GM12878 (cell line): Measurements from ENCODE around the gene ZNF888. TPM values are rescaled to one million over a fixed set of nuclear protein-coding genes. Genes with fewer than 3 reads are reported as not detected.

Experiments used
- CBFB ChIP-seq: IDR thresholded peaks from 2 replicates; pipeline ENCODE4 v1.6.1; 2016; ENCODE audit warnings: antibody characterized with exemption, low read depth
- CEBPB ChIP-seq, 2 experiments: fragments of 150-350 bp in 1 of 2; IDR thresholded peaks; 2 replicates each; pipeline ENCODE4 v1.6.1; 2012 to 2014; ENCODE audit warnings: low read depth in 2 of 2, low read length in 2 of 2, borderline replicate concordance in 1 of 2, inconsistent platforms in 1 of 2
- EGR1 ChIP-seq, 2 experiments: IDR thresholded peaks; 1 replicate in 1 of 2; 2 replicates in 1 of 2; pipeline ENCODE4 v1.6.1; 2011 to 2012; ENCODE audit warnings: low read depth in 2 of 2, low read length in 2 of 2, borderline replicate concordance in 1 of 2, mild to moderate bottlenecking in 1 of 2, moderate library complexity in 1 of 2
- FOXM1 ChIP-seq: IDR thresholded peaks from 2 replicates; pipeline ENCODE4 v1.6.1; 2012; ENCODE audit warnings: low read depth, mild to moderate bottlenecking, inconsistent platforms, low read length, moderate library complexity
- IKZF1 ChIP-seq: fragments of 450-650 bp; conservative IDR thresholded peaks from 2 replicates; pipeline ENCODE4 v1.6.1; 2017; ENCODE audit warnings: antibody characterized with exemption, mild to moderate bottlenecking
- KLF5 ChIP-seq: fragments of 450-650 bp; IDR thresholded peaks from 2 replicates; pipeline ENCODE4 v1.6.1; 2014; ENCODE audit warnings: mild to moderate bottlenecking; ENCODE audit not compliant: partially characterized antibody
- MTA2 ChIP-seq: fragments of 450-650 bp; IDR thresholded peaks from 2 replicates; pipeline ENCODE4 v1.6.1; 2016; ENCODE audit warnings: low read depth, mild to moderate bottlenecking, moderate library complexity
- MXI1 ChIP-seq: fragments of 150-350 bp; IDR thresholded peaks from 2 replicates; pipeline ENCODE4 v1.6.1; 2011; ENCODE audit warnings: low read depth, mild to moderate bottlenecking, inconsistent platforms, low read length, improper control_type of control experiment
- NFYA ChIP-seq: IDR thresholded peaks from 2 replicates; pipeline ENCODE4 v1.6.1; 2011; ENCODE audit warnings: low read depth, mild to moderate bottlenecking, low read length, improper control_type of control experiment, borderline replicate concordance
- POU2F2 ChIP-seq: IDR thresholded peaks from 3 replicates; pipeline ENCODE4 v1.6.1; 2011; ENCODE audit warnings: low read depth, mild to moderate bottlenecking, low read length, borderline replicate concordance
- RB1 ChIP-seq: fragments of 450-650 bp; formaldehyde crosslinking; IDR thresholded peaks from 2 replicates; pipeline ENCODE4 v1.6.1; 2017; ENCODE audit warnings: mild to moderate bottlenecking, borderline replicate concordance
- SMC3 ChIP-seq: IDR thresholded peaks from 2 replicates; pipeline ENCODE4 v1.6.1; 2011; ENCODE audit warnings: low read length, improper control_type of control experiment, borderline replicate concordance
- STAT1 ChIP-seq: fragments of 450-650 bp; conservative IDR thresholded peaks from 2 replicates; pipeline ENCODE4 v1.6.1; 2014; ENCODE audit warnings: antibody characterized with exemption, mild to moderate bottlenecking
- TCF12 ChIP-seq: IDR thresholded peaks from 2 replicates; pipeline ENCODE4 v1.6.1; 2011; ENCODE audit warnings: low read depth, mild to moderate bottlenecking, low read length
- TCF7 ChIP-seq: IDR thresholded peaks from 2 replicates; pipeline ENCODE4 v1.6.1; 2014; ENCODE audit warnings: antibody characterized with exemption, borderline replicate concordance
- YBX1 ChIP-seq: fragments of 450-650 bp; IDR thresholded peaks from 2 replicates; pipeline ENCODE4 v1.6.1; 2016; ENCODE audit warnings: antibody characterized with exemption
- YY1 ChIP-seq: IDR thresholded peaks from 2 replicates; pipeline ENCODE4 v1.6.1; 2011; ENCODE audit warnings: low read depth, mild to moderate bottlenecking, low read length
- ZNF592 ChIP-seq: fragments of 450-650 bp; IDR thresholded peaks from 2 replicates; pipeline ENCODE4 v1.6.1; 2017; ENCODE audit warnings: mild to moderate bottlenecking, moderate library complexity
- polyA plus RNA-seq, 11 experiments: library from polyadenylated mRNA; depleted of rRNA in 4 of 11; unstranded in 6 of 11; stranded (reverse) in 5 of 11; fragments of >200 nt; fragmentation: Nextera tagmentation in 4 of 11; fragmentation: Illumina TruSeq in 1 of 11; extraction: Ambion mirVana in 4 of 11; extraction: Trizol in 1 of 11; gene quantifications; 1 replicate in 1 of 11; 2 replicates in 10 of 11; pipeline versions ENCODE4 v1.2.1 to v1.2.3, GENCODE V29; 2011 to 2016; ENCODE audit warnings: inconsistent platforms in 2 of 11, missing spikeins in 2 of 11, low read depth in 1 of 11
- total RNA-seq, 4 experiments: library from RNA; depleted of rRNA in 3 of 4; stranded (reverse); fragments of >200 nt in 3 of 4; fragmentation: Illumina TruSeq in 1 of 4; extraction: Trizol in 1 of 4; gene quantifications; 2 replicates each; pipeline versions ENCODE4 v1.2.1 to v1.2.3, GENCODE V29; 2013 to 2021
- TF ChIP-seq, protein P1 (sequence below): fragments of 450-650 bp; IDR thresholded peaks from 2 replicates; pipeline ENCODE4 v1.6.1; 2017; ENCODE audit warnings: low read depth, mild to moderate bottlenecking, moderate library complexity
- TF ChIP-seq, protein P2 (sequence below), 3 experiments: IDR thresholded peaks in 2 of 3; conservative IDR thresholded peaks in 1 of 3; 2 replicates each; pipeline ENCODE4 v1.5.1; 2011; ENCODE audit warnings: low read depth in 3 of 3, low read length in 3 of 3, mild to moderate bottlenecking in 3 of 3, control low read depth in 2 of 3, moderate library complexity in 2 of 3, inconsistent platforms in 1 of 3, mixed read lengths in 1 of 3; ENCODE audit not compliant: control insufficient read depth in 2 of 3, insufficient read depth in 1 of 3; ENCODE audit errors: extremely low read depth in 1 of 3
- TF ChIP-seq, protein P3 (sequence below): fragments of 150-350 bp; IDR thresholded peaks from 2 replicates; pipeline ENCODE4 v1.6.1; 2014; ENCODE audit warnings: mild to moderate bottlenecking, low read depth, low read length

The ZNF888 gene
- total and polyA plus RNA-seq, 10 of the 15 experiments (the other 5 are each of a cell fraction or from before 2014, with no cell fraction given): 0.26 to 4.3 (median 2.7) TPM

GRCh38 chr19:52942386-52943133, 19.3 kb upstream of the ZNF888 start (continued):
- TF ChIP-seq RB1 (peak; percentile 40; the same call in 1 of the 2 replicates), IKZF1 (0 out of 2 replicates have a peak, but pooled peaks have one; percentile 13), STAT1 (no peak), CEBPB (IDR thresholded peaks at IDR 0.05; ENCODE audit: borderline replicate concordance in 1 of 2, low read depth in 2 of 2, low read length in 2 of 2) (no peak), MTA2 (no peak), YBX1 (no peak), FOXM1 (no peak), EGR1 (IDR thresholded peaks at IDR 0.05; ENCODE audit: borderline replicate concordance in 1 of 2, low read depth in 2 of 2, low read length in 2 of 2) (peak in 1 of 2 experiments; percentile 70; a peak in 2 of 3 replicates), CBFB (peak; percentile 67; the same call in 1 of the 2 replicates), MXI1 (0 out of 2 replicates have a peak, but pooled peaks have one; percentile 3), POU2F2 (peak; percentile 47; the same call in 1 of the 3 replicates), NFYA (no peak), KLF5 (no peak), SMC3 (no peak), TCF7 (no peak), ZNF592 (no peak), TCF12 (no peak), YY1 (no peak)
- TF ChIP-seq, protein P1, sequence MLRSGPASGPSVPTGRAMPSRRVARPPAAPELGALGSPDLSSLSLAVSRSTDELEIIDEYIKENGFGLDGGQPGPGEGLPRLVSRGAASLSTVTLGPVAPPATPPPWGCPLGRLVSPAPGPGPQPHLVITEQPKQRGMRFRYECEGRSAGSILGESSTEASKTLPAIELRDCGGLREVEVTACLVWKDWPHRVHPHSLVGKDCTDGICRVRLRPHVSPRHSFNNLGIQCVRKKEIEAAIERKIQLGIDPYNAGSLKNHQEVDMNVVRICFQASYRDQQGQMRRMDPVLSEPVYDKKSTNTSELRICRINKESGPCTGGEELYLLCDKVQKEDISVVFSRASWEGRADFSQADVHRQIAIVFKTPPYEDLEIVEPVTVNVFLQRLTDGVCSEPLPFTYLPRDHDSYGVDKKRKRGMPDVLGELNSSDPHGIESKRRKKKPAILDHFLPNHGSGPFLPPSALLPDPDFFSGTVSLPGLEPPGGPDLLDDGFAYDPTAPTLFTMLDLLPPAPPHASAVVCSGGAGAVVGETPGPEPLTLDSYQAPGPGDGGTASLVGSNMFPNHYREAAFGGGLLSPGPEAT: peak; percentile 18; the same call in 1 of the 2 replicates
- TF ChIP-seq, protein P2, sequence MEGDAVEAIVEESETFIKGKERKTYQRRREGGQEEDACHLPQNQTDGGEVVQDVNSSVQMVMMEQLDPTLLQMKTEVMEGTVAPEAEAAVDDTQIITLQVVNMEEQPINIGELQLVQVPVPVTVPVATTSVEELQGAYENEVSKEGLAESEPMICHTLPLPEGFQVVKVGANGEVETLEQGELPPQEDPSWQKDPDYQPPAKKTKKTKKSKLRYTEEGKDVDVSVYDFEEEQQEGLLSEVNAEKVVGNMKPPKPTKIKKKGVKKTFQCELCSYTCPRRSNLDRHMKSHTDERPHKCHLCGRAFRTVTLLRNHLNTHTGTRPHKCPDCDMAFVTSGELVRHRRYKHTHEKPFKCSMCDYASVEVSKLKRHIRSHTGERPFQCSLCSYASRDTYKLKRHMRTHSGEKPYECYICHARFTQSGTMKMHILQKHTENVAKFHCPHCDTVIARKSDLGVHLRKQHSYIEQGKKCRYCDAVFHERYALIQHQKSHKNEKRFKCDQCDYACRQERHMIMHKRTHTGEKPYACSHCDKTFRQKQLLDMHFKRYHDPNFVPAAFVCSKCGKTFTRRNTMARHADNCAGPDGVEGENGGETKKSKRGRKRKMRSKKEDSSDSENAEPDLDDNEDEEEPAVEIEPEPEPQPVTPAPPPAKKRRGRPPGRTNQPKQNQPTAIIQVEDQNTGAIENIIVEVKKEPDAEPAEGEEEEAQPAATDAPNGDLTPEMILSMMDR (IDR thresholded peaks at IDR 0.05 in 2 of 3, conservative IDR thresholded peaks at IDR 0.05 in 1 of 3; ENCODE audit: control insufficient read depth in 2 of 3, extremely low read depth in 1 of 3, insufficient read depth in 1 of 3, low read depth in 3 of 3, low read length in 3 of 3): no peak
- TF ChIP-seq, protein P3, sequence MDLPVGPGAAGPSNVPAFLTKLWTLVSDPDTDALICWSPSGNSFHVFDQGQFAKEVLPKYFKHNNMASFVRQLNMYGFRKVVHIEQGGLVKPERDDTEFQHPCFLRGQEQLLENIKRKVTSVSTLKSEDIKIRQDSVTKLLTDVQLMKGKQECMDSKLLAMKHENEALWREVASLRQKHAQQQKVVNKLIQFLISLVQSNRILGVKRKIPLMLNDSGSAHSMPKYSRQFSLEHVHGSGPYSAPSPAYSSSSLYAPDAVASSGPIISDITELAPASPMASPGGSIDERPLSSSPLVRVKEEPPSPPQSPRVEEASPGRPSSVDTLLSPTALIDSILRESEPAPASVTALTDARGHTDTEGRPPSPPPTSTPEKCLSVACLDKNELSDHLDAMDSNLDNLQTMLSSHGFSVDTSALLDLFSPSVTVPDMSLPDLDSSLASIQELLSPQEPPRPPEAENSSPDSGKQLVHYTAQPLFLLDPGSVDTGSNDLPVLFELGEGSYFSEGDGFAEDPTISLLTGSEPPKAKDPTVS: no peak
